ENCODE data around the gene CYP39A1.

Gene CYP39A1

DNA sequence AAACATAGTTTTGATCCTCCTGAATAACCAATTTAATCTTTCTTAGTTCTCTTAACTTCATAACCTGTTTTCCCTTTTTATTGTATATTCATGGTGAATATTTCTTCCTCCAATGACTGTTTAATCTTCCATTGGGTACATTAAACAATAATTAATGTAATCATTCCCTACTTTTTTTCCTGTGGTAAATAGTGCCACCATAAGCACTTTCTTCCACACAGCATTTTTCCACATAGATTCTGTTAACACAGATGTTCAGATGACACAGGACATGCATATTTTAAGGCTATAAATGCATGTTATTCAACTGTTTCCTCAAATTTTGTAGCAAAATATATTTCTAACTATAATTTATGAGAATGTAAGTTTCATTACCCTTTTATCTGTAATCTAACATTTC, 61.9 kb downstream of the CYP39A1 start:
- no peak for DNase-seq (ENCODE audit: low spot score)

DNA sequence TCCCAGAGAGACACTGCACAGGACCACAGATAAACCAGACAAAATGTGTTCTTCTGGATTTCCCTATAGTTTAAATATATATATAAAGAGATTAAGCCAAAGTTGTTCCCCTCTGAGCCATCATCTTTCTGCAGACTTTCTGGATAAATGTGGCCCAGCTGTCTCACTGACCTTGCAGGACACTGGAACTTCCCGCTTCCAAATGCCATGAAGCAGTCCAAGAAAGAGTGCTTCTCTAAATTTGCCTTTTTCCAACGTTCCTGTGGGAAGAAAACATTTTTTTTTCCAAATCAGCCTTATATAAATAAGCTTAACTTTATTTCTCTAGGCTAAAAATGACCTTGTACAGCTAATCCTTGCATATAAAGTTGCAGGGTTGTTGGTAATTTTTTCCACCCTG, 65.7 kb downstream of the CYP39A1 start:
- DNase-seq (ENCODE audit: low spot score) = no peak

DNA sequence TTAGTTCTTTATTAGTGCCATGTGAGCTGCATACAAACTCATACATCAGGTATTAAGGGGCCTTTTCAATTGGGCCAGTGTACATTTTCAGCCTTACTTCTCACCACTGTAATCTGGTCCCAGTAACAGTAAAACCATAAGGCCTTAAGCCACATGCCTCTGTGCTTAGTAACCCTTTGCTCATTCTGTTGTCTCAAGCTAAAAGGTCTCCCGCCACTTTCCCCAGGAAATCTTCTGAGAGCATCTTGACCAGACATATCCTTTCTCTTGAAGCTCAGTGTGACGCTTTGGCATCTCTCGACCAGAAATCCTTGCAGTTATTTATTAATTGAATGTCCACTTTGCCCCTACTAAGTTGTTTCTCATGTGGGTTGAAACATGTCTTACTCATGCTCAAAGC, 68.0 kb downstream of the CYP39A1 start:
- DNase-seq (ENCODE audit: low spot score) = no peak

DNA sequence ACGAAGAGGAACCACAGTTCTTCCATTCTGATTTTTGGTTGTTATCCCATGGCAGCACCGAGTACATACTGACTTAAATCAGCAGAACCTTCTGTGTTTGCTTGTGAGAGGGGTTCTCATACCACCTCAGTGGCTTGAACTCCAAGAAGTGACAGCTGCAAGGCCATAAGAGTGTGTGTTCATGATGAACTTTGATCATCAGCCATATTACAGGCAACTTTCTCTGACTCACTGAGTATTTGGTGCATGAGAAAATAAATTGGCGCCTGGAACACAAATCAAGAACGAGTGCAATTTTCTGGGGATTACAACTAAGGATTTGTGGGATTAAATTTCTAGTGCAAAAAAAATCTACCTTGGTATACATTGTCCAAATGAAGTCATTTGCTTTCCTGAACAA, 68.9 kb downstream of the CYP39A1 start:
- no peak for DNase-seq (ENCODE audit: low spot score)

DNA sequence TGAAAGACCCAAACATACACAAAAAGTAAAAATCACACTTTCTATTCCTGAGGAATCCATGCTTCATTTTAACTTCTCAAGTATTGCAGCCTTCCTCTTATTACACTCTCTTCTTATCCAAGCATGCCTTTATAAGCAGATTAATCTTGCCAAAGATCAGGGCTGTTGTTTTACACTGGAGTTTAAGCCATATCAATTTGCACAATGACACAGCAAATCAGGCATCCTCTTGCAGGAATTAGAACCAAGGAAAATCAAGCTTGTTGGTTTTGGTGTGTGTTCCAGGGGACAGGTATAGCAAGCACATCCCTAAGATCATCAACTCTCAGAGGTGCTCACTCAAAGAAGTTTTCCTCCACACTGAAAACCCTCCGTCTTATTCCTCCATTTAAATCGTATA, 69.5 kb downstream of the CYP39A1 start:
- DNase-seq (ENCODE audit: low spot score) = no peak

DNA sequence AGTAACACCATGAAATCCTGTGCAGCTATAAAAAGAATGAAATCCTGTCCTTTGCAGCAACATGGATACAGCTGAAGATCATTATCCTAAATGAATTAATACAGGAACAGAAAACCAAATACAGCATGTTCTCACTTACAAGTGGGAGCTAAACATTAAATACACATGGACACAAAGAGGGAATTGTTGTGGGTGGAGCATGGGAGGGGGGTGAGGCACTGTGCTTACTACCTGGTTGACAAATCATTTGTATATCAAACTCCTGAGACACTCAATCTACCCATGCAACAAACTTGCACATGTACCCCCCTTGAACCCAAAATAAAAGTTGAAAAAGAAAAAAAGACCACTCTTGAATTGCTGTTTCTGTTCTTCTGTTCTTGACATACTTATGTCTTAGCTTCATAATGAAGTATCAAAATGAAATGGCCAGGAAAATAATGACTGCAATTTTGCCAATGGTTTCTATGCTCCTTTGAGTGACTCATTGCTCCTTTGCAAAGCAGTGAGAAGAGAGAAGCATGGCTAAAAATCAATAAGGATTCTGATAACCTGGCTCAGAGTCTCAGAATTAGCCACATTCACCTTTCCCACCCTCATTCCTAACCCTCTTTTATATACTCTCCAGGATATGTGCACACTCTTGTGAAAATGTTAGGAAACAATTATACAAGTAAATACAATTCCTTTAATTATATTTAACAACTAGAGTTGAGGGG, 71.0 kb downstream of the CYP39A1 start:
- DNase-seq (ENCODE audit: low spot score) = no peak

DNA sequence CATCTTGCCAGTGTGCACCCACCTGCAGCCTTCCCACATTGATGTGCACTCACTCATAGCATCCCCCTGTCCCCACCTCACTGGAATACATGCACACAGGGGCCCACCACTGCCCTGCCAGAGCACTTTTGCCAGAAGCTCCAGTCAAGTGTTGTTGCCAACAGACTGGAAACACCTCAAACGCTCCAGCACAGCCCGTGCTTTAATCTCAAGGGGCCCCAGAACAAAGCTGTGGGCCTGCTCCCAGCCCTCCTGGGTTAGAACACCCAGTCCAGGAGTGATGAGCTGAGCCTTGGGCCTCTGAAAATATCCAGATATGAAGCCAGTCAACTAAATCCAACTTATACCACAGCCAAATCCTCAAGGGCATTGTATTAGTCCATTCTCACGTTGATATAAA, 77.1 kb downstream of the CYP39A1 start:
- no peak for DNase-seq (ENCODE audit: low spot score)

DNA sequence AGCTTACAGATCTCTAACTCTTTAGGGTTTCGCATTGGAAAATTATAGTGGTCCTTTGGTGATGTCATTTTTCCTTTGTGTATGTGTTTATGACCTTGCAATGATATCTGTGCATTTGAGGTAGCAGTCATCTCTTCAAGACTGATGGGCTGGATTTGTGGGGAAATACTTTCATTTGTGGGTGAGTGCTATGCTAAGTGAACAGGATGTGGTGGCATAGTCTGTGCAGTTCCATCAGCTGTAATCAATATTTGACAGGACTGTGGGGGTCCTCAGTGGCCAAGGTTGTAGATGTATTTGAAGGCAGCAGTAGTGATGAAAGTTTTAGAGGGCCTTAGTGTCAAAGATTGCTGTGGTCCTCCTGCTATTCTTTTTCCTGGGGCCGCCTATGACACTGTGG, 79.5 kb downstream of the CYP39A1 start:
- DNase-seq (ENCODE audit: low spot score) = no peak

DNA sequence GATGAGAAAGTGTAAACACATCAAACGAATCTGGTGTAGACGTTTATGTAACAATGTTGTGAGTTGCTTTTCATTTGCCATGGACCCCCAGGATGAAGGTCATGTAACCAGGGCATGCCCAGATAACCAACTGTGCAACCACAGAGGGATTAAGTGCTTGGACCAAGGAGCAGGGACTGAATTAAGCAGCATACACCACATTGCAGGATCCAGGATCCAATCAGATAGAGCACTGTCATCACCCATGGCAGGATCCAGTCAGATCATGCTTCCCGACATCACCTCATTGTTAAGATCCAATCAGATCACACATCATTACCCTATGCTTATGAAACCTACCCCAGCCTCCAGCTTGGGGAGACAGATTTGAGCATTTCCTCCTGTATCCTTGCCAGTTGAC, 87.1 kb downstream of the CYP39A1 start:
- no peak for DNase-seq (ENCODE audit: low spot score)

DNA sequence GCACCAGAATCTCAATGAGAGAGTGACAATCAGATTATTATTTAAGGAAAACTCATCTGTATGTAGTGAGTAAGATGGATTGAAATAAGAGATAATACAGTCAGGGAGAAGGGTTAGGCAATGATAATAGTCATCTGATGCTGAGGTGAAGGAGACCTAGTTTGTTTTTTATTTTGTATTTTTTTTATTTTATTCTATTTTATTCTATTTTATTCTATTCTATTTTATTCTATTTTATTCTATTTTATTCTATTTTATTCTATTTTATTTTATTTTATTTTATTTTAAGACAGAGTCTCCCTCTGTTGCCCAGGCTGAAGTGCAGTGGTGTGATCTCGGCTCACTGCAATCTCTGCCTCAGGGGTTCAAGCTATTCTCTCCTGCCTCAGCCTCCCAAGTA, 88.7 kb downstream of the CYP39A1 start:
- no peak for DNase-seq (ENCODE audit: low spot score)

DNA sequence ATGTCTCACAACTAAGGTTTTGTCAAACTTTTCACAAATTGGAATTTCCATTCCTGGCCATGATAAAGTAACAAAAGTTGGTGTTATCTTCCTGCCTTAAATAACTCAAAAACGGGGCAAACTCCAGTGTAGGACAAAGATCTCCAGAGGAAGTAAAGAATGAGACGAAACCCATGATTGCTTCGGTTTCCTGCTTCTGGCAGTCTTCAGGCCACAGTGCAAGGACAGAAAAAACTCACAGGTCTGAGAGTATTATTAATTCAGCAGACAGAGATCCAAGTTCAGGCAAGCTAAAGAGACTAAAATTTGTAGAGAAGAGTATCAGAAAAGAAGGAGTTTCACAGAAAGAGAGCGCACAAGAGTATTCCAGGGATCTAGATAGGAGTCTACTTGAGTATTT, 96.6 kb downstream of the CYP39A1 start:
- no peak for DNase-seq (ENCODE audit: low spot score)

DNA sequence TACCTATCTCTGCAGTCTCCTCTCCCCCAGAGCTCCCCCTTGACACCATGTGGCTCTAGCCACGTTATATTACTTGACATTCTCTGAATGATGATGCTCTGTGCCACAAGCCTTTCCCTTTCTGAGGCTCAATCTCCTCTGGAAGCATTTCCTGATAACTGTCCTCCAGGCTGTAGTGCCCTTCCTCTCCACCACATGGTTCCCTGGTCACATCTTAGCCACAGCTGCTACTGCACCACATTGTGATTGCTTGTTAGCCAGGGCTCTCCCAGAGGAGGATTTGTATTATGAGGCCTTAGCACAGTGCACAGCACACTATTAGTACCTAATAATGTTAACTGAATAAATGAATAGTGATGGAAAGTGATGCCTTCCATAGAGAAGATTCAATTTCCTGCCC, 97.5 kb downstream of the CYP39A1 start:
- DNase-seq (ENCODE audit: low spot score) = no peak

DNA sequence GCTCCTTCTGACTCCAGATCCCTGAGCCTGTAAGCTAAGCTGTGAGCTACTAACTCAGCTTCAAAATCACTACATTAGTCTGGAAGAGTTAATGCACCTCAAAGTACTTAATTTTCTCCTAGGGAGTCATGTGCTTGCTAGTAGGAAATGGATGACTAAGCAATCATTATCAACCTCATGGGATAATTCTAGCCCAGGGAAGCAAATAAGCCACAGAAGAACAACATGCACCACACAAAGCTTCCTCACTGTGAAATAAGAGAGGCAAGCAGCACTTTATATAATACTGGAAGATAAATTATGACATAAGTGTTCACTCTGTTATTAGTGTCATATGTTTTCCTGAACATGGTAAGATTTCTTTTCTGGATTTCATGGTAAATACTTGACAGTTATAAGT, 103.5 kb downstream of the CYP39A1 start:
- DNase-seq (ENCODE audit: low spot score) = peak; percentile 35

DNA sequence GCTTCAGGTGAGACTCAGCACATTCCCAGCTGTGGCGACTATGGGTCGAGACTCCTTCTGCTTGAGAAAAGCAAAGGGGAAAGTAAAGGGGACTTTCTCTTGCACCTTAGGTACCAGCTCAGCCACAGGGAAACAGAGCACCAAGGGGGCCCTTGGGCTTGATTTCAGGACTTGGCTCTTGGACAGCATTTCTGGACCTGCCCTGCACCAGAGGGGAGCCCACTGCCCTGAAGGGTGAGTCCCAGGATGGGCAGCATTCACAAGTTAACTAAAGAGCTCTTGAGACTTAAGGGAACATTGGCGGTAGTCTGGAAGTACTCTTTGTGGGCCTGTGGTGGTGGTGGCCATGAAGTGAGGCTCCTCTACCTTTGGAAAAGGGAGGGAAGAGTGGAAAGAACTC, 111.1 kb downstream of the CYP39A1 start:
- no peak for DNase-seq (ENCODE audit: low spot score)

DNA sequence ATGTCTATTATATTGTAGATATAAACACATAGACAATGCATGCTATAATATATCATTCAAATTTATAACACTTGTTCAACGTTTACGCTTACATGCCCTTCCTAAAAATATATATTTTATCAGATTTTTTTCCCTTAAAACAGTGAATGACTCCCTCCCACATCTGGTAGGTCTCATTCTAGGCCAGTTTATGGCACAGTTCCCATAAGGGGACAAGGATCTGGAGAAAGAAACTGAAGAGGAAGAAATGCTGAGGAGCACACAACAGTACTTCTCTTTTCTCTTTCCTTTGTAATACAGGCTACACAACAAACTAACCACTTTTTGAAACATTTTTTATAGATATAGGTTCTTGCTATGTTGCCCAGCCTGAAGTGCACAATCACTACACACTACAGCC, 112.8 kb downstream of the CYP39A1 start:
- DNase-seq (ENCODE audit: low spot score) = no peak

DNA sequence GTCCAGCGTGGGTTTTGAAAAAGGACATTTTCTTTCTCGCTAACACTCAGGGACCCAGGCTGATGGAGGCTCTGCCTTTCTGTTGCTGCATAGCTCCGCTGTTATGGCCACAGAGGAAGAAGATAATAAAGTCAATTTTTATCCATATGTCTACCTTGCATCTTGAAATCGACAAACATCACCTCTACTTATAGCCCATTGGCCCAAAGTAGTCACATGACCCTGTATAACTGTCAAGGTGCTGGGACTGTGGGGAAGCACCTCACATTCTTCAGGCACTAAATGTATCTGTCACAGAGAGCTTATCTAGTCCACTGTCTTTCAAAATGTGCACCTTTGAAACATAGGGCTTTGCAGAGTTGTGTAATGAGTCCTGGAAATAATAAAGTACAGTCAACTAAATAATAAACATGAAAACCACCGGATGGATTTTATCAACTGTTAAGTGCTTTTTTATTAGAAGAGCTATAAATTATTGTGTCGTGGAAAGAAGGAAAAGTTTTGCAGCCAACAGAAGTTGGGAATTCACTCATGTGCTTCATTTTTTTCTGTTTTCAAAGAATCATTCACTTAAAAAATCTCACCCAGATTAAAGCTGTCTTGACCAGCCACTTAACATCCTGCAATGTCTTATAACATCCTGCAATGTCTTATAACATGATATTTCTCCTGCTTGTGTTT, 113.7 kb downstream of the CYP39A1 start:
- DNase-seq (ENCODE audit: low spot score) = no peak

DNA sequence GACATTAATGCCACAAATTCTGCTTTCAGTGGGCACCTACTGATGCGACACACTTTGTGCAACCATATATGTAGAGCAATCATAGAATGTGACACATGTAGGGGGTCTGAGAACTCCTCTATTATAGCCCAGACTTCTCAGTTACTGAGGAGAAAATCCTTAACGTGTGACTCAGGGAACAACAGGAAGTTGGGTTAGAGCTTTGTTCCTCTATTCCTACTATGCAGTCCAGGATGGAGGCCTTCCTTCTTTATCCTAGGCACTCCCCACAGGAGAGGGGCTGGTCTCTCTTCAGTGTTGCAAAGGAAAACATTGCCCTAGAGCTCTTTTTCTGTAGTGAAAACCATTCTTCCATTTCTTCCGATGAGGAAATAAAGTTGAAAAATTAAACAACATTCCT, 121.7 kb downstream of the CYP39A1 start:
- DNase-seq (ENCODE audit: low spot score) = no peak

DNA sequence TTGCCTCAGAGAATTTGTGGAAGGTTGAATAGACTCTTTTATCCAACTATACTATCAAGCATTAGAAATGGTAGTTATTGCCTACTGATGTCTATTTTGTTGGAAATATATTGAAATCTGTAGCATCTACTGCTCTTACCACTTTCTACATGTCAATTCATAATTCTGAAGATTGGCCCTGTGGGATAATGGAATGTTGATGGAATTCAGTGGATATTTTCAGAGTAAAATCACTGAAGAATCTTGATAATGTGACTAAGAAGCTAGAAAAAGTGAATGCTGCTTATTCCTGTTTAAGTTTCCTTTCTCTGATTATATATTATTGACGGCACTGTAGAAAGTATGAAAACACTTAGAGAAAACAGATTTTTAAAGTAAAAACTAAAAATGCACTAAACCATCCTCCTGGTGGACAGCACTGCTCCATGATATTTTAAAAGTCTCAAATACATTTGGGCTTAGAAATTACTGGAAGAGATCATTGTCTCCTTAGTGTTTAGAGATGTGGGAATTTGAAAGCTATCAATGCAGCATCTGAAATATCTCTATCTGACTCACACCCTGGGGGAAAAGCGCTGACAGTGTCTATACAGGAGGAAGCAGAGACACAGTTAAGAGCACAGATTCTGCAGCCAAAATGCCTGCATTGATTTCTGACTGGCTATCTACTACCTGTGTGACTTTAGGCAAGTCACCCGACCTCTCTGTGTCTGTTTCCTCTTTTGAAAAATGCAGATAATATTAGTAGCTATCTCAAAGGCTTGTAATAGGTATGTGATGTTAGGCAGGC, 123.5 kb downstream of the CYP39A1 start:
- peak; percentile 56 for DNase-seq (ENCODE audit: low spot score)

DNA sequence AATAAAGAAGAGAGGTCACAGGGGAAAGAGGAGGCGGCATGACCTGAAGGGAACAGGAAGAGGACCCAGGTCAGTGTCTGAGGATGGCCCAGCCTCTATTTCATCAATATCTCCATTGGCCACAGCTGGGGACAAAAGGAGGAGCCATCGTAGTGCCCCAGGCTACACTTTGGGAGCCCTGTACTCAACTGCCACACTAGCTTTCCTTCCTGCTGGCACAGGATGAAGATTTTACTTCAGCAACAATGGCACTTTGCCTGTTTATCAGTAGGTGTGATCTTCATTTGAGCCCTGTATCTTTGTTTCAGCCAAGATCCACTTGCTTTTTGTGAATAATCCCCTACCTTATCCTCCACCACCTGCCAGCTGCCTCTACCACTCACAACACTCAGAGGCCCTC, 126.0 kb downstream of the CYP39A1 start:
- no peak for DNase-seq (ENCODE audit: low spot score)

DNA sequence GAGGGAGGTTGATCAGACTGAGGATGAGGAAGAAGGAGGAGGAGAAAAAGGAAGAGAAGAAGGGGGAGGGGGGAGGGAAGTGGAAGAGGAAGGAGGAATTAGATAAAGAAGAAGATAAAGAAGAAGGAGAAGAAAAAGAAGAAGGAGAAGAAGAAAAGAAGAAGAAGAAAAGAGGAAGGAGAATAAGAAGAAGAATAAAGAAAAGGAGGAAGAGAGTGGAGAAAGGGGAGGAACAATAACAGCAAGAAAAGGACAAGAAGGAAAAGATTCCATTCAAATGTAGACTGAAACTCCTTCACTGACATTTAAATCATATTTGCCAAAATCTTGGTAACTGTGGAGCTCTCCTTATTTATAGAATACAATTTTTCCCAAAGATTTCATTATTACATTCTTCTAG, 127.0 kb downstream of the CYP39A1 start:
- no peak for DNase-seq (ENCODE audit: low spot score)

DNA sequence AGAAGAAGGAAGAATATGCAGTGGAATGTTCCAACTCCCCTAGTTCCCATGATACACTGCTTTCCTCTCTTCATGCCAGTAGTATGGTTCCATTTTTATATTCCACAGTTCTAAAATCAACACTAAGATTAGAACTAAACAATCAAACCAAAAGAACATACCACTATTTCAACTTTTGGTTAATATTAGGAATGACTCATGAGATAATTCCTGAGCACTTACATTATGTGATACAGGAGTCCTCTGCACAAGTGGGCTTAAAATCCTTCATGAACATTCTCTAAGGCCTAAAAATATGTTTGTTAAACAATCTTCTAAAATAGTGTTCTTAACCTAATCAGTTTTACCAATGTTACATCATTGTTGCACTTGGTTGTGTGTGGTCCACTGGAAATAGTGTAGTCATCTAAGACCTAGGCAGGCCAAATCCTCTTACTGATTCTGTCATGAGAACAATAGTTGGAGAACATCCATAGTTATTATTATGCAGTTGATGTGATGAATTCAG, 131.1 kb downstream of the CYP39A1 start:
- DNase-seq (ENCODE audit: low spot score) = no peak

DNA sequence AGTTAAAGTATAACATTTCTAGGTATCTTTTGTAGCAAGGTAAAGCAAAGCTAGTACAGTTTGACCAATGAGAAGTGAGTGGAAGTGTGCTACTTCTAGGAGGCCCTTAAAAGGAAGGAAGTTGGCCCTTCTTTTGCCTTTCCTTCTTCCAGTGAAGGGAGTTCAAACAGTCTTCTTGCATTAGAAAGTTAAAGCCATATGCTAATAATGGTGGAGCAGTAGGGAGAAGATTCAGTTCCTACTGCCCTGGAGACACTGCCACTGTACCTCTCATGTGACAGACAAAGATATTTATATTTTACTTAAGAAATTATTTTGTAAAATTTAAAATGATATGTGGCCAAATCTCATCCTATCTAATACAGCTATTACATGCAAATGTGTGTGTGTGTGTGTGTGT, 135.4 kb downstream of the CYP39A1 start:
- DNase-seq (ENCODE audit: low spot score) = no peak

DNA sequence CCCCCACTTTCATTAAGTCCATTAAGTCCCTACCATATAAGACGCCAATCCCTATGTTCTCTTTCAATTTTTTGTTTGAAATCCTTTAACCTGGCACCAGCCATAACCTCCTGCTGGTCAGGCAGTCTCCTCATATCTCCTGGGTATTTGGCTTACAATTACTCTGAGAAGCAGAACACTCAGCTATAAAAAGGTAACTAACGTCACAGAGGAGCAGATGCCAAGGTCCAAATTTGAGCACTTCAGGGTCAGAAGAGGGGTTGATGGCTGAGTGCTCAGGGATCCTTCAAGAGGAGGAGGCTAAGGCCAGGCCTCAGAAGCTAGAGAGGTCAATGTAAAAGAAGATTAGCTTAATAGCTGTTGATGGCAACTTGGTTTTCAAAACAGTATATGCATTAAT, 139.1 kb downstream of the CYP39A1 start:
- no peak for DNase-seq (ENCODE audit: low spot score)

All from COLO829 (cell line).